HG03175 (cell line): Measurements from ENCODE around the gene PCDHGC5.

ENCODE experiments used
- ATAC-seq: cut with Tn5 transposase; IDR thresholded peaks from one replicate; pipeline ENCODE4 v1.9.1; 2021; ENCODE audit warnings: mild to moderate bottlenecking, moderate library complexity; ENCODE audit not compliant: unreplicated experiment

Gene PCDHGC5

DNA sequence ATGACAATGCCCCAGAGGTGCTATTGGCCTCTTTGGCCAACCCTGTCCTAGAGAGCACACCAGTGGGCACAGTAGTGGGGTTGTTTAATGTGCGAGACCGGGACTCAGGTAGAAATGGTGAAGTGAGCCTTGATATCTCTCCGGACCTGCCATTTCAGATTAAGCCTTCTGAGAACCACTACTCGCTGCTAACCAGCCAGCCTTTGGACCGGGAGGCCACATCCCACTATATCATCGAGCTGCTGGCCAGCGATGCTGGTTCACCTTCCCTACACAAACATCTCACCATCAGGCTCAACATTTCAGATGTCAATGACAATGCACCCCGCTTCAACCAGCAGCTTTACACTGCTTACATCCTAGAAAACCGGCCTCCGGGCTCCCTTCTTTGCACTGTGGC lies 1.4 kb downstream of the PCDHGC5 start:
- ATAC-seq = no peak

DNA sequence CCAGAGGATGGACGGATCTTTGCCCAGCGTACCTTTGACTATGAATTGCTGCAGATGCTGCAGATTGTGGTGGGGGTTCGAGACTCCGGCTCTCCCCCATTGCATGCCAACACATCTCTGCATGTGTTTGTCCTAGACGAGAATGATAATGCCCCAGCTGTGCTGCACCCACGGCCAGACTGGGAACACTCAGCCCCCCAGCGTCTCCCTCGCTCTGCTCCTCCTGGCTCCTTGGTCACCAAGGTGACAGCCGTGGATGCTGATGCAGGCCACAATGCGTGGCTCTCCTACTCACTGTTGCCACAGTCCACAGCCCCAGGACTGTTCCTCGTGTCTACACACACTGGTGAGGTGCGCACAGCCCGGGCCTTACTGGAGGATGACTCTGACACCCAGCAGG lies 1.9 kb downstream of the PCDHGC5 start:
- no peak for ATAC-seq

DNA sequence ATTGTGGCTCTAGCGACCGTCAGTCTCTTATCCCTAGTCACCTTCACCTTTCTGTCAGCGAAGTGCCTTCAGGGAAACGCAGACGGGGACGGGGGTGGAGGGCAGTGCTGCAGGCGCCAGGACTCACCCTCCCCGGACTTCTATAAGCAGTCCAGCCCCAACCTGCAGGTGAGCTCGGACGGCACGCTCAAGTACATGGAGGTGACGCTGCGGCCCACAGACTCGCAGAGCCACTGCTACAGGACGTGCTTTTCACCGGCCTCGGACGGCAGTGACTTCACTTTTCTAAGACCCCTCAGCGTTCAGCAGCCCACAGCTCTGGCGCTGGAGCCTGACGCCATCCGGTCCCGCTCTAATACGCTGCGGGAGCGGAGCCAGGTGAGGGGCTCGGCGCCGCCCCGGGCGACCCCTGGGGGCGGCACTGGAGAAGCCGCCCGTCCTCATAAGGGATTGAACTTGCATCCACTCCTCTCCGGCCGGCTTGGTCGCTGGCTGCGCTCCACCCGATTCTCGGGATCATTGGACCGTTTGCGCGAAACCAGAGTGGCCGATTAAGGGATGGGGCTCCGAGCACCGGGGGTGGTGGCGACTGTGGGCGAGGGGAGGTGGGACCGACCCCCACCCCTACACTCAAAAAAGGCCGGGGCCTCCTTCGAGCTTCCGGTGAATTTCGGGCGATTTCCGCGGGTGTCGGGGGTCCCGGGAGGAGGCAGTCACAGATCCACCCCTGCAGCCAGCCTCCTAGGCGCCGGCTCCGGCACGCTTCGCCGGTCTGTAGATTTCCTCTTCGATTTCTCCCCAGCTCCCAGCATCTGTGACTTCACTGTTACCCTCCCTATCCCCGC lies 2.7 kb downstream of the PCDHGC5 start:
- ATAC-seq = peak; percentile 19

DNA sequence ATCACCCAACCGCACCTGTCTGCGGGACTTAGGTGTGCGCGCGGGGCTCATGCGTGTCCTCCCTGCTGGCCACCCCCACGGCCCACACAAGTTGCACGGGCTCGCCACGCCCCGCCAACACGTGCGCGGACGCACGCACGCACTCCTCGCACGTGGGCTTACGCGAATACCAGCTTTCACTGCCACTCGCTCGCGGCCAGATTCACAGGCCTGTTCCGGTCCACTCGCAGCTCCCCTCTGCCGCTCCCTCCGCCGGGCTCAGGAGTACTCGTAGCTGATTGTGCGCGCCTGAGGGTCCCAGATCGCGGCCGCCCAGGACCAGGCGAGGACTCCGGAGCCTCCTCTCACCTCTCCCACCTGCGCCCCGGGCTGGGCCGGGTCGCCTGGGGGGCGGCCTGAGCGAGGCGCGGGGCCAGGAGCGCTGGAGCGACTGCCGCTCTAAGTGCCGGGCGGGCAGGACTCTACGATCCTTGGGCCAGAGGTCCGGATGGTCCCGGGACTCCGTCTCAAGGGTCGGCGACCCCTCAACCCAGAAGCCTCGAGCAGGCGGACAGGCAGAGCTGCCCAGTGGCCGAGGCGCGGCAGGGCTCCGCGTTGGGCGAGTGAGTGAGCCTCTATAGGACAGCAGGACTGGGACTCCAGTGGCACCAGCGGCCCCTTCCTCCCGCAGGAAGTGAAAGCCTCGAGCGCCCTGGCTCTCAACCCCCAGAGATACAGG lies 3.4 kb downstream of the PCDHGC5 start:
- ATAC-seq = peak; percentile 47

DNA sequence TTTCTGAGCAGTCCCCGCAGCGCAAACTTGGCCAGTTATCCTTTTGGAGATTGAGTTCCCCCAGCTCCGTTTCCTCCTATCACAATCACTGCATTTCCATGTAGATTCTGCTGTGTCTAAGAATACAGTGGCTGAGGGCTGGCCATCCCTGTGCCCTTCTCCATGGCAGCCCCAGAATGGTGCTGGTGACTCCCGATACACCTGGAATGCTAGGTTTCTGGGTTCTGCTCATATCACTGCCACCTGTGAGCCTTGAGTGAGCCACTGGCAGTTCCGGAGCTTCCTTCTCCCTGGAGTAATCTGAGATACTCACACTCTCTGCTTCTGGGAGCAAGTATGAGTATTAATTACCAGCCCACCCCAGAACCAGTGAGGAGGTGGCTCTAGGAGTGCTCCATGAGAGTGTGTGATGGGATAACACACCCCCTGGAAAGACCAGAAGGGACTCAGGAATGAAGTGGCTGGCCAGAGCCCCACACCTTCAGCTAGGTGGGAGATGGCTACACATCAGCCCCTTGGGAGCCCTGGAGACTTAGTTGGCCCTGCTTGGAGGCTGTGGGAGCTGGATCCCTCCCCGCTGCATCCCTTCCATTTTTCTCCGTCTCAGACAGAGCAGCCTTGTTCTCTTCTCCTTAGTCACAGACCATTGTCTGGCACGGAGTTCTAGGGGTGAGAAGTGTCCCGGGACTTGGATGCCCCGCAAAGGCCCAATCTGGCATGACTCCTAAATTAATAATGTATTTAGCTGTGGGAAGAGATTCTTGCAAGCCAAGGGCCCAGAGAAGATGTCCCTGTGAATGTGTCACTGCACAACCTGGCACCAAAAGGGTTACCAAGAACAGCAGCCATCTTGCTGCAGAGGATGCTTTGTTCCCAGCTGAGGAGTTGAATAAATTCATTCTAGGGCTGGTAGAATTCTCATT lies 4.9 kb downstream of the PCDHGC5 start:
- no peak for ATAC-seq

DNA sequence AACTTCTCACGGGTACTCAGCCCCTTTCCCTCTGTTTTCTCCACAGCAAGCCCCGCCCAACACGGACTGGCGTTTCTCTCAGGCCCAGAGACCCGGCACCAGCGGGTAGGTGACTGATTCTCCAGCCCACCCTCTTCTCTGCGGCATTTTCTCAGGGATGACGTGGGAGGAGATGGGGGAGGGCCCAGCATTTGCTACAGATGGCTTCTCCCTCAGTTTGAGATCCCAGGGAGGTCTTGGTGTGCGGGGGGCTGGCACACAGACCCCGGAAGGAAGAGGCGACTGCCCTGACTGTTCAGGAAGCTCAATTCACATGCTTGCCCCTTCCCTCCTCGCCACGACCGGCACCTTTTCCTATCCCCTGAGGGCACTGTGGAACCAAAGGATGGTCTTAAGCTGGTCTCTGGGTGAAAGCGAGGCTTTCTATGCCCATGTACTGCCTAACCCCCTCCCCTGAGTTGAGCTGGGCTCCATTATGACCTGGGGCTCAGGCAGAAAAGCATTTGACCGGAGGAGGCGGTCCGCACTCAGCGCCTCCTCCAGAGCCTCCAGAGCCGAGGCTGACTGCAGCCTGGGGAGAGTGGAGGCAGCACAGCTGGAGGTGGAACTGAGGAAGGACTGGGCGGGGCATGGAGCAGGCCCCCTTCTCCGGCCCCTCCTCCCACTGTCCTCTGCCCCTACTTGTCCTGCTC lies 6.0 kb downstream of the PCDHGC5 start:
- ATAC-seq = no peak

DNA sequence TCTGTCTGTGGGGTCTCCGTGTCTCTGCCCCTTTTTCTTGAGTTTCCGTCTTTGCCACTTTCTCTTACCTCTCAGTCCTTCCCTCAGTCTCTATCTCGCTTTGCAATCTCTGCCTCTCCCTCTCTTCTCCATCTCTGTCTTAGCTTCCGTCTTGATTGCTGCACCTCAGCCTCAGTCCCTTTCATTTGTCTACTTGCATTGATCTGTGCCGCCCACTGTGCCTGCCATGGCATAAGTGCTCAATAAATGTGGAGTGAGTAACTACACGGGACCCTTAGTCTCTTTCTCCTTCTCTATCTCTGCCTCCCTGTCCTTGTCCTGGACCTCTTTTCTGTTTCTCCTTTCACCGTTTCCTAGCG lies 6.6 kb downstream of the PCDHGC5 start:
- ATAC-seq = no peak

DNA sequence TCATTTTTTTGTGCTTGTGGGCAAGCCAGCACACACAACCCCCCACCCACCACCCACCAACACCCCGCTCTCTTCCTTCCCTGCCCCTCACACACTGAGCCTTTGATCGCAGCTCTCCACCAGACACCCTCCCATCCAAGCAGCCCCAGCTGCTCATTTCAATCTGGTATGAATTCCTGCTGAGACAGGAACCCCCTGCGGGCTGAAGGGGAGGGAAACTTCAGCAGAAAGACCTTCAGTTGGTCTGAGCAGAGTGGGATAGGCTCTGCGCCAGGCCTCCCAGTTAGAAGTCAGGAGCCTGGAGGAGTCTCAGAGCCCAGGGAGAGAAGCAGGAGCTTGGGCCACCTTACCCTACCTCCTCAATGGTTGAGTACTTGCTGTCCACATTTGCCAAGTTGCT lies 7.2 kb downstream of the PCDHGC5 start:
- no peak for ATAC-seq

DNA sequence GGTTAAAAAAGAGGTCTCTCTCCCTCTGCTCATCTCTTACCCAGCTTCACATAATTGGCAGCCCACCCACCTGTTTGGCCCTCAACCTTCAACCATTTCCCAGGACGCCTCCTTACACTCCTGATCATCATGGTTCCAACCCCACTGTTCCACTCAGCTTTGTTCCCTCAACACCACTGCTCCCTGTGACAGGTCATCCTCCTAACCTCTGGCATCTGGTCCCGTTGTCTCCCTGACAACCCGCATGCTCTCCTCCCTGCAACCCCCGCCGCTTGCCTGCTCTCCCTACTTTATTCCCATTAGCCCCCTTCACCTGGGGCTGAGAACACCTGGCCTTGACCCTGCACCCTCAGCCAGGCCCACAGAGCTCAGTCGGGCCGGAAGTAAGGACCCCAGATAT lies 12.9 kb downstream of the PCDHGC5 start:
- ATAC-seq = no peak

DNA sequence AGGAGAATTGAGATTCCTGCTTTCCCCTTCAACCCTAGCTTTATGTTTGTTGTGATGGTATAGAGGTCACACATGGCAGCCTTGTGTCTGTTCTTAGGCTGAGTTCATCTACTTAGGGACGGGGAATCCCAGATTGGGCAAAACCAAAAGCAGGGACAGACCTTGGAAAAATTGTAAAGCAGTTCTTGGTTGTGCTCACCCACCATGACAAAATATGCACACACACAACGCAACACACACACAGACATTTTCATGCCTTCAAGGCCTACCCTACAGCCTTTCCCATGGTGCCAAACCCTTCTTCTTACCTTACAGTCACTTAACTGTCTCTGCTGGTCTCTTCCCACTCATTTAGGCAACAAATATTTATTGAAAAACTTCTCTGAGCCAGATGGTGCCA lies 14.8 kb downstream of the PCDHGC5 start:
- no peak for ATAC-seq

DNA sequence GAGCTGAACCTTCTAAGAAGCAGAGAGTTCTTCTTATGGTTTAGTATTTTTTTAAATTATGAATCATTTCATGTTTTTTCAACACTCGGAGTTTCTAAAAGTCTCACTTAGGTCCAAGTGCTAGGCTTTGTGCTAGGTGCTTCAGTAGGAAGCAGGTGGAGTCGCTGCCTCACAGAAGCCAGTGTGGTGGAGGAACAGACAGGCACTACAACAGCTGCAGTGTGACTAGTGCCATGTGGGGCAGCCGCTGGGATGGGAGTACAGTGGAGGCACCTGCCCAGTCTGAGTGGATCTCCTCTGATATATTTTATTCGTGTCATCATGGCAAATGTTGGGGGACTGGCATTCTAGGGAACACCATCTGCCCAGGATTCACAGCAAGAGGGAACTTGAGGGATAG lies 15.3 kb downstream of the PCDHGC5 start:
- no peak for ATAC-seq

DNA sequence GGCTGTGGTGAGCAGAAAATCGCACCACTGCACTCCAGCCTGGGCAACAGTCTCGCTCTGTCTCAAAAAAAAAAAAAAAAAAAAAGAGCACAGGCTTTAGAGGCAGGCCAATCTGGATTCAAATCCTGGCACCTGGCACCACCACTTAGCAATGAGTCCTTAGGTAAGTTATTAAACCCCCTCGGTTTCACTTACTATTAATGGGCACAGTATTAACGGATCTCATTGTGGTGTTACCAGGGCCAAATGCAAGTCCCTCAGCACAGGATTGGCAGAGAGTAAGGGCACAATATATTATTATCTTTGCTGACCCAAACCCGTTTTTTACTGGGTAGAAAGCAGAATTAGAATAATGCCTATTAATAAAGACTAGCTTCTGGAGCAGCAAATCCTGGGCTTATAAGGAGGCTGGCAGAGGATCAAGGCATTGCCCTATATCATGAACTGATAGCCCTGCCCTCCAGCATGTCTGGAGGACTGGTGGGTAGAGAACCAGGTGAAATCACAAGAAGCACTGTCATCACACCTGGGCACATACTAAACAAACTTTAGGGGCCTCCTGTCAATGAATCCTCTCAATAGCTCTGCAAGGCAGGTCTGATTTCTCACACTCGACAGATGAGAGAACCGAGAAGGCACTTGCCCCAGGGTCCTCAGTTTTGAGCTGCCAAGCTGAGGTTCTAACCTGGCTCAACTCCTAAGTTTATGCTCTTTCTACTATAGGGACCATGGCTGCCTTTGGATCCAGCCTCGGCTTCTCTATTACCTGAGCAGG lies 17.7 kb downstream of the PCDHGC5 start:
- no peak for ATAC-seq

DNA sequence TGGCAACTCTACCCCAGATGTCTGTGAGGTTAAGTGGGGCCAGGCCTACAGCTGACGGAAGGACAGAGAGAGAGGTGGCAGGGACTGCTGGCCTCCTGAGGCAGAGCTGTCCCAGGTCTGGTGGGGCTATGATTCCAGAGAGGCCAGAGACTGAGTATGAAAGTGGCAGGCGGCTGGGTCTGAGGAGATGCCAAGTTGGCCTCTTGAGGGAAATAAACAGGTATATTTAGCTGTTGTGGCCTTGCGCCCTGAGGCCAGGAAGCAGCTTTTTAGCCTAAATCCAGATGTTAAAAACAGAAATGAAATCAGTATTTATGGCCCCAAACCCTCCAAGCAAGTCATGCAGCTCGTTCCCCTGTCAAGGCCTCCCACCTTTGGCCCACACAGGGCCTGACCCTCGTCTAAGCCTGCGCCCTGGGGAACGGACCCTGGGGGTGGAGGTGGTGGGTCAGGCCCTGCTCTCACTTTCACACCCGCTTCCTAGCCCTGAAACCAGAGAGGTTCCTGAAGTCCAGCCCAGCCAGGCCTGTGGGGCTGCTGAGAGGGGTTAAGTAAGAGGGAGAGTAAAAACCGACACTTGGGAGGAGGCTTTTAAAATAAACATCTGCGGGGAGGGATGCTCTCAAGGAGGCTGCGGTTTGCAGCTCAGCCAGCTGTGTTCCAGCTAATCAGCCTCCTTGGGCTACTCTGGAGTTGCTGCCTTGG lies 18.7 kb downstream of the PCDHGC5 start:
- ATAC-seq = peak; percentile 30

DNA sequence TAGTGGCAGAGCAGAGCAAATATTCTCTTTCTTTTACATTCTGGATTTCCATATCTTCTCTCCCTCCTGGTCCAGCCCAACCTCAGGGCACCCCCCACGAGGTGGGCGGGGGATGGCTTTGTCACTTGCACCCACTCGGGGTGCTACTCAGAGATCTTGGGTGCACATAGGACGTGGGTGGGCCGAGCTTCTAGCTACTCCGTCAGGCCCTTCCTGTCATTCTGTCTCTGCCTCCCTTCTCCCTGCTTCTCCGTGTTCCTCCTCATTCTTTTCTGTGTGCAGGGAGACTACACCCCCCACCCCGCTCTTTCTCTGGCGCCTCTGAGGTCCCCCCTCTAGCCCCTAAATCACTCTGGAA lies 19.5 kb downstream of the PCDHGC5 start:
- ATAC-seq = no peak

DNA sequence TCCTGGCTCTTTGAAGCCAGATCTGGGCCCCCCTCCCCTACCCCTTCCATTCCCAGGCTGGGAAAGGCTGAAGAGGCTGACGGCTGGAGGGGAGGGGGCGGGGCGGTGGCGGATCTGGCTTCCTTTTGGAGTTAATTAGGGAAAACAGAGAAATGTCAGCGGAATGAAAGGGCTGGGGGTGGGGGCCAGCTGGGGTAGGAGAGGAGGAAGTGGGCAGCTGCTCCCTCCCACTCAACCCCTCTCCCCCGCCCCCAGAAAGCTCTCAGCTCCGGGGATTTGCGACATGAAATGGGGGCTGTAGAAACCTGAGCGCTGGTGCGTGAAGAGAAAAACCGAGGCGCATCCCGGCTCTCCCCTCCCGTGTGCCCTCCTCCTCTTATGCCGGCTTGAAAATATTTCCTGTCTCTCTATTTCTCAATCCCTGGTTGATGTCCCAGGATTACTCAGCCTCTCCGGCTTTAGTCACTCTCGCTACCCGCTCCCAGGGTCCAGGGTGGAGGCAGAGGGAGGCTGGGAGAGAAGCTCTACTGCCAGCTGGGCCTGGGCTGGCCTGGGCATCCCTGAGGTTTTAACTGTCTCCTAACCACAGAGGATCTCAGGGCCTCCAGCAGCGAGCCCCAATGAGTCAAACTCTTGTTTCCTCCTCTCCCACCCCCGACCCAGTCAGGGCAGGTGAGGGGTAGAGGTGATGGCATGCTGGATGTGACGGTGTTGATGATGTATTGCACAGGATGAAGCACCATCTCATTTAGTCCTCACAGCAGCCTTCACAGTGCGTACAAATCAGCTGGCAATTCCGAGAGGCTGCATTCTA lies 20.1 kb downstream of the PCDHGC5 start:
- no peak for ATAC-seq

DNA sequence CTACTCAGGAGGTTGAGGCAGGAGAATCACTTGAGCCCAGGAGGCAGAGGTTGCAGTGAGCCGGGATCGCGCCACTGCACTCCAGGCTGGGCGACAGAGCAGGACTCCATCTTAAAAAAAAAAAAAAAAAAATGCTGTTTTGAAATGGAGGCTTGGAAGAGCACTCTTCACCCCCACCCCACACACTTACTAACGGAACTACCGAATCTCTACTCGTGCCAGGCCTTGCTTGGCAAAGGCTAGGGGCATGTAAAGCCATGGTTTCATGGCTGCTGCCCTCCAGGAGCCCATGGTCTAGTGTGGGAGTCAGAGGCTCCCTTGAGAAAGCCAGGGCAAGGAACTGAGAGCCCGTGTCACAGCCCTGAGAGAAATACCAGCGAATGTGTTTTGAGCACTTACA lies 21.3 kb downstream of the PCDHGC5 start:
- no peak for ATAC-seq

DNA sequence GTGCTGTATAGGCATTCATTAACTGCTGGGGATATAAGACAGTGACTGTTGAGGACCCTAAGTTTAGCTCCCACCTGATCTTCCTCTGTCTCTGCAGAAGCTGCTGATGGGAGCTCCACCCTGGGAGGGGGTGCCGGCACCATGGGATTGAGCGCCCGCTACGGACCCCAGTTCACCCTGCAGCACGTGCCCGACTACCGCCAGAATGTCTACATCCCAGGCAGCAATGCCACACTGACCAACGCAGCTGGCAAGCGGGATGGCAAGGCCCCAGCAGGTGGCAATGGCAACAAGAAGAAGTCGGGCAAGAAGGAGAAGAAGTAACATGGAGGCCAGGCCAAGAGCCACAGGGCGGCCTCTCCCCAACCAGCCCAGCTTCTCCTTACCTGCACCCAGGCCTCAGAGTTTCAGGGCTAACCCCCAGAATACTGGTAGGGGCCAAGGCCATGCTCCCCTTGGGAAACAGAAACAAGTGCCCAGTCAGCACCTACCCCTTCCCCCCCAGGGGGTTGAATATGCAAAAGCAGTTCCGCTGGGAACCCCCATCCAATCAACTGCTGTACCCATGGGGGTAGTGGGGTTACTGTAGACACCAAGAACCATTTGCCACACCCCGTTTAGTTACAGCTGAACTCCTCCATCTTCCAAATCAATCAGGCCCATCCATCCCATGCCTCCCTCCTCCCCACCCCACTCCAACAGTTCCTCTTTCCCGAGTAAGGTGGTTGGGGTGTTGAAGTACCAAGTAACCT lies 22.1 kb downstream of the PCDHGC5 start:
- ATAC-seq = peak; percentile 19

DNA sequence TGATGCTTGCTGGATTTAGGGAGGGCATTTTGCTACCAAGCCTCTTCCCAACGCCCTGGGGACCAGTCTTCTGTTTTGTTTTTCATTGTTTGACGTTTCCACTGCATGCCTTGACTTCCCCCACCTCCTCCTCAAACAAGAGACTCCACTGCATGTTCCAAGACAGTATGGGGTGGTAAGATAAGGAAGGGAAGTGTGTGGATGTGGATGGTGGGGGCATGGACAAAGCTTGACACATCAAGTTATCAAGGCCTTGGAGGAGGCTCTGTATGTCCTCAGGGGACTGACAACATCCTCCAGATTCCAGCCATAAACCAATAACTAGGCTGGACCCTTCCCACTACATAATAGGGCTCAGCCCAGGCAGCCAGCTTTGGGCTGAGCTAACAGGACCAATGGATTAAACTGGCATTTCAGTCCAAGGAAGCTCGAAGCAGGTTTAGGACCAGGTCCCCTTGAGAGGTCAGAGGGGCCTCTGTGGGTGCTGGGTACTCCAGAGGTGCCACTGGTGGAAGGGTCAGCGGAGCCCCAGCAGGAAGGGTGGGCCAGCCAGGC lies 23.0 kb downstream of the PCDHGC5 start:
- ATAC-seq = no peak
